ENCODE measurements around the gene EHMT2. TPM values are rescaled to one million over a fixed set of nuclear protein-coding genes. Genes with fewer than 3 reads are reported as not detected.

EHMT2 gene
- total and polyA plus RNA-seq, 2 of the 13 experiments (the other 11 are each of a cell fraction or from before 2014, with no cell fraction given): 55.2 to 69.2 TPM

DNA sequence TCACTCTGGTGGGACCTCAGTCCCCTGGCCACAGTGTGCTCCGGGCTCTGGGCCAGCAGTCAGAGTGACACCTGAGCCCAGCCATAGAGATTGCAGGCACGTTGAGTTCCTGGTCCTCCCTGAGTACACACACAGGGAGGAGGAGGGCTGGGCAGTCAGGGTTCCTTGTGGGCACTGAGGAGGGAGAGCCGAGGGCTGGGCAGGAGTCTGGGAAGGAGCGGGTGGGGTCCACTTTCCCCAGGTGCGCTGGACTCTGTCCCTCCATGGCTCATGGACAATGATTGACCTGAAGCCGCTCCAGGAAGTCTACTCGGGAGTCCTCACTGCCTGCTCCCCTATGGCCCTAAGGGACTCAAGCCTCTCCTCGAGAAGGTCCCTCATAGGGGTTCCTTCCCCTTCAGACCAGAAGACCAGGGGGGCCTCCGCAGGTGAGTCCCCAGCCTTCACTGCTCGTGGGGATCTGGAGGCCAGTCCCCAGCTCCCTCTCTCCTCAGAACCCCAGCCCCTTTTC lies 19.8 kb downstream of the EHMT2 start (continued):
- TF ChIP-seq, protein P1, sequence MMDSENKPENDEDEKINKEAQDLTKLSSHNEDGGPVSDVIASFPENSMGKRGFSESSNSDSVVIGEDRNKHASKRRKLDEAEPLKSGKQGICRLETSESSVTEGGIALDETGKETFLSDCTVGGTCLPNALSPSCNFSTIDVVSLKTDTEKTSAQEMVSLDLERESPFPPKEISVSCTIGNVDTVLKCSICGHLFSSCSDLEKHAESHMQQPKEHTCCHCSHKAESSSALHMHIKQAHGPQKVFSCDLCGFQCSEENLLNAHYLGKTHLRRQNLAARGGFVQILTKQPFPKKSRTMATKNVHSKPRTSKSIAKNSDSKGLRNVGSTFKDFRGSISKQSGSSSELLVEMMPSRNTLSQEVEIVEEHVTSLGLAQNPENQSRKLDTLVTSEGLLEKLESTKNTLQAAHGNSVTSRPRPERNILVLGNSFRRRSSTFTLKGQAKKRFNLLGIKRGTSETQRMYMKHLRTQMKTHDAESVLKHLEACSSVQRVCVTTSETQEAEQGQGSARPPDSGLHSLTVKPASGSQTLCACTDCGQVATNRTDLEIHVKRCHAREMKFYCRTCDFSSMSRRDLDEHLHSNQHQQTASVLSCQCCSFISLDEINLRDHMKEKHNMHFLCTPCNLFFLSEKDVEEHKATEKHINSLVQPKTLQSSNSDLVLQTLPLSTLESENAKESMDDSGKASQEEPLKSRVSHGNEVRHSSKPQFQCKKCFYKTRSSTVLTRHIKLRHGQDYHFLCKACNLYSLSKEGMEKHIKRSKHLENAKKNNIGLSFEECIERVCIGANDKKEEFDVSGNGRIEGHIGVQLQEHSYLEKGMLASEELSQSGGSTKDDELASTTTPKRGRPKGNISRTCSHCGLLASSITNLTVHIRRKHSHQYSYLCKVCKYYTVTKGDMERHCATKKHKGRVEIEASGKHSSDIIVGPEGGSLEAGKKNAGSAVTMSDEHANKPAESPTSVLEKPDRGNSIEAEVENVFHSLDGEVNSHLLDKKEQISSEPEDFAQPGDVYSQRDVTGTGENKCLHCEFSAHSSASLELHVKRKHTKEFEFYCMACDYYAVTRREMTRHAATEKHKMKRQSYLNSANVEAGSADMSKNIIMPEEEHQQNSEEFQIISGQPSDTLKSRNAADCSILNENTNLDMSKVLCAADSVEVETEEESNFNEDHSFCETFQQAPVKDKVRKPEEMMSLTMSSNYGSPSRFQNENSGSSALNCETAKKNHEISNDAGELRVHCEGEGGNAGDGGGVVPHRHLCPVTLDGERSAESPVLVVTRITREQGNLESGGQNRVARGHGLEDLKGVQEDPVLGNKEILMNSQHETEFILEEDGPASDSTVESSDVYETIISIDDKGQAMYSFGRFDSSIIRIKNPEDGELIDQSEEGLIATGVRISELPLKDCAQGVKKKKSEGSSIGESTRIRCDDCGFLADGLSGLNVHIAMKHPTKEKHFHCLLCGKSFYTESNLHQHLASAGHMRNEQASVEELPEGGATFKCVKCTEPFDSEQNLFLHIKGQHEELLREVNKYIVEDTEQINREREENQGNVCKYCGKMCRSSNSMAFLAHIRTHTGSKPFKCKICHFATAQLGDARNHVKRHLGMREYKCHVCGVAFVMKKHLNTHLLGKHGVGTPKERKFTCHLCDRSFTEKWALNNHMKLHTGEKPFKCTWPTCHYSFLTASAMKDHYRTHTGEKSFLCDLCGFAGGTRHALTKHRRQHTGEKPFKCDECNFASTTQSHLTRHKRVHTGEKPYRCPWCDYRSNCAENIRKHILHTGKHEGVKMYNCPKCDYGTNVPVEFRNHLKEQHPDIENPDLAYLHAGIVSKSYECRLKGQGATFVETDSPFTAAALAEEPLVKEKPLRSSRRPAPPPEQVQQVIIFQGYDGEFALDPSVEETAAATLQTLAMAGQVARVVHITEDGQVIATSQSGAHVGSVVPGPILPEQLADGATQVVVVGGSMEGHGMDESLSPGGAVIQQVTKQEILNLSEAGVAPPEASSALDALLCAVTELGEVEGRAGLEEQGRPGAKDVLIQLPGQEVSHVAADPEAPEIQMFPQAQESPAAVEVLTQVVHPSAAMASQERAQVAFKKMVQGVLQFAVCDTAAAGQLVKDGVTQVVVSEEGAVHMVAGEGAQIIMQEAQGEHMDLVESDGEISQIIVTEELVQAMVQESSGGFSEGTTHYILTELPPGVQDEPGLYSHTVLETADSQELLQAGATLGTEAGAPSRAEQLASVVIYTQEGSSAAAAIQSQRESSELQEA (CRISPR knock-in tag; IDR thresholded peaks at IDR 0.05; ENCODE audit: not compliant biosample characterization): no peak
- TF ChIP-seq SAP130 (CRISPR knock-in tag; IDR thresholded peaks at IDR 0.05; ENCODE audit: low read depth) (peak; percentile 83), ZNF674 (CRISPR knock-in tag; IDR thresholded peaks at IDR 0.05; ENCODE audit: low read depth) (no peak), ARHGAP35 (CRISPR knock-in tag; IDR thresholded peaks at IDR 0.05; ENCODE audit: borderline replicate concordance) (peak; percentile 49; the same call in 1 of the 2 replicates), ZNF737 (CRISPR knock-in tag; IDR thresholded peaks at IDR 0.05; ENCODE audit: borderline replicate concordance) (no peak), CEBPG (CRISPR knock-in tag; IDR thresholded peaks at IDR 0.05) (0 out of 2 replicates have a peak, but pooled peaks have one; percentile 65), LCORL (IDR thresholded peaks at IDR 0.05) (no peak), LCORL (CRISPR knock-in tag; IDR thresholded peaks at IDR 0.05) (0 out of 2 replicates have a peak, but pooled peaks have one; percentile 18), ZMYM4 (CRISPR knock-in tag; IDR thresholded peaks at IDR 0.05) (no peak), TGIF2 (CRISPR knock-in tag; IDR thresholded peaks at IDR 0.05) (no peak), ZFP82 (CRISPR knock-in tag; IDR thresholded peaks at IDR 0.05; ENCODE audit: borderline replicate concordance) (no peak), HMGA1 (CRISPR knock-in tag; conservative IDR thresholded peaks at IDR 0.05) (no peak), NCOR1 (IDR thresholded peaks at IDR 0.05; ENCODE audit: borderline replicate concordance, low read length) (no peak), YEATS2 (CRISPR knock-in tag; IDR thresholded peaks at IDR 0.05; ENCODE audit: borderline replicate concordance) (peak; percentile 48; the same call in 1 of the 2 replicates), SKI (IDR thresholded peaks at IDR 0.05; ENCODE audit: partially characterized antibody) (no peak), KDM6A (CRISPR knock-in tag; IDR thresholded peaks at IDR 0.05; ENCODE audit: low read depth) (no peak), KDM3A (CRISPR knock-in tag; IDR thresholded peaks at IDR 0.05; ENCODE audit: low read depth) (no peak), AGO1 (IDR thresholded peaks at IDR 0.05; ENCODE audit: low read depth, low read length, poor library complexity, severe bottlenecking) (no peak), ZNF230 (CRISPR knock-in tag; IDR thresholded peaks at IDR 0.05) (0 out of 2 replicates have a peak, but pooled peaks have one; percentile 66), FOXA3 (CRISPR knock-in tag; IDR thresholded peaks at IDR 0.05) (peak; percentile 45; the same call in 1 of the 2 replicates), POLR2AphosphoS5 (IDR thresholded peaks at IDR 0.05; ENCODE audit: low read depth, low read length) (peak; percentile 50), KMT2B (CRISPR knock-in tag; IDR thresholded peaks at IDR 0.05) (0 out of 2 replicates have a peak, but pooled peaks have one; percentile 35)
- TF ChIP-seq, protein P2, sequence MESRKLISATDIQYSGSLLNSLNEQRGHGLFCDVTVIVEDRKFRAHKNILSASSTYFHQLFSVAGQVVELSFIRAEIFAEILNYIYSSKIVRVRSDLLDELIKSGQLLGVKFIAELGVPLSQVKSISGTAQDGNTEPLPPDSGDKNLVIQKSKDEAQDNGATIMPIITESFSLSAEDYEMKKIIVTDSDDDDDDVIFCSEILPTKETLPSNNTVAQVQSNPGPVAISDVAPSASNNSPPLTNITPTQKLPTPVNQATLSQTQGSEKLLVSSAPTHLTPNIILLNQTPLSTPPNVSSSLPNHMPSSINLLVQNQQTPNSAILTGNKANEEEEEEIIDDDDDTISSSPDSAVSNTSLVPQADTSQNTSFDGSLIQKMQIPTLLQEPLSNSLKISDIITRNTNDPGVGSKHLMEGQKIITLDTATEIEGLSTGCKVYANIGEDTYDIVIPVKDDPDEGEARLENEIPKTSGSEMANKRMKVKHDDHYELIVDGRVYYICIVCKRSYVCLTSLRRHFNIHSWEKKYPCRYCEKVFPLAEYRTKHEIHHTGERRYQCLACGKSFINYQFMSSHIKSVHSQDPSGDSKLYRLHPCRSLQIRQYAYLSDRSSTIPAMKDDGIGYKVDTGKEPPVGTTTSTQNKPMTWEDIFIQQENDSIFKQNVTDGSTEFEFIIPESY (CRISPR knock-in tag; IDR thresholded peaks at IDR 0.05): peak; percentile 1; the same call in 1 of the 2 replicates

All from HepG2 (cell line).